Transverse colon (tissue), 4 donors: ENCODE data around the gene MGAT1.
"Not testable (repeated sequence)": the region's sequence is repeated elsewhere in the genome, so short reads cannot be mapped to it uniquely, and the experiment has no call there.

Source experiments
- CTCF ChIP-seq, 5 experiments: fragments of 200-600 bp in 3 of 5; fragments of 450-650 bp in 2 of 5; sonication (generic) in 3 of 5; IDR thresholded peaks; 1 replicate in 2 of 5; 2 replicates in 3 of 5; pipeline ENCODE4 v1.5.1; 2016 to 2017; ENCODE audit warnings: antibody characterized with exemption in 5 of 5, inconsistent platforms in 3 of 5, mild to moderate bottlenecking in 2 of 5, moderate library complexity in 1 of 5
- POLR2A ChIP-seq: fragments of 450-650 bp; IDR thresholded peaks from one replicate; pipeline ENCODE4 v1.6.1; 2016; ENCODE audit warnings: antibody characterized with exemption, mild to moderate bottlenecking, moderate library complexity
- POLR2AphosphoS5 ChIP-seq, 3 donors: sonication (generic); formaldehyde crosslinking; IDR thresholded peaks; one replicate each; pipeline ENCODE4 v1.6.1; 2016; ENCODE audit warnings: antibody characterized with exemption in 3 of 3

- not testable (repeated sequence) for TF ChIP-seq CTCF (IDR thresholded peaks at IDR 0.05); POLR2A
- peak in 1 of 3 donors; percentile 48 for TF ChIP-seq POLR2AphosphoS5 (IDR thresholded peaks at IDR 0.05)
Observed at GRCh38 chr5:180828756-180829531, 26.3 kb upstream of the MGAT1 start.
